Hepatocyte (in vitro differentiated cells): ENCODE results near the gene ADAM8. TPM values are rescaled to one million over a fixed set of nuclear protein-coding genes. Genes with fewer than 3 reads are reported as not detected.

Experiments
- DNase-seq: peaks from one replicate; pipeline ENCODE4 v3.0.0-alpha.2; 2016; ENCODE audit warnings: low spot score
- H2AFZ ChIP-seq: fragments of 200-600 bp; sonication (generic); 2 replicates; pipeline ENCODE4 v1.6.0; 2016; ENCODE audit warnings: antibody characterized with exemption, mild to moderate bottlenecking
- H3K27ac ChIP-seq: fragments of 200-600 bp; sonication (generic); 2 replicates; pipeline ENCODE4 v1.5.1; 2016; ENCODE audit warnings: mild to moderate bottlenecking
- H3K27me3 ChIP-seq: fragments of 200-600 bp; sonication (generic); 2 replicates; pipeline ENCODE4 v1.6.1; 2016
- H3K36me3 ChIP-seq: fragments of 200-600 bp; sonication (generic); replicated peaks from 2 replicates; pipeline ENCODE4 v1.5.1; 2016; ENCODE audit warnings: low read depth; ENCODE audit not compliant: insufficient read depth
- H3K4me1 ChIP-seq: fragments of 200-600 bp; sonication (generic); 2 replicates; pipeline ENCODE4 v1.5.1; 2016; ENCODE audit warnings: mild to moderate bottlenecking, moderate library complexity; ENCODE audit not compliant: insufficient read depth
- H3K4me2 ChIP-seq: fragments of 200-600 bp; sonication (generic); 2 replicates; pipeline ENCODE4 v1.6.0; 2016
- H3K4me3 ChIP-seq: fragments of 200-600 bp; sonication (generic); 2 replicates; pipeline ENCODE4 v1.5.1; 2016; ENCODE audit warnings: mild to moderate bottlenecking
- H3K79me2 ChIP-seq: fragments of 200-600 bp; sonication (generic); 2 replicates; pipeline ENCODE4 v1.6.0; 2017; ENCODE audit warnings: mild to moderate bottlenecking
- H3K9me2 ChIP-seq: fragments of 200-600 bp; sonication (generic); replicated peaks from 2 replicates; pipeline ENCODE4 v1.6.0; 2017; ENCODE audit warnings: mild to moderate bottlenecking; ENCODE audit not compliant: insufficient read depth
- H3K9me3 ChIP-seq: fragments of 200-600 bp; sonication (generic); 2 replicates; pipeline ENCODE4 v1.5.1; 2016; ENCODE audit warnings: low read depth, mild to moderate bottlenecking
- H4K20me1 ChIP-seq: fragments of 200-600 bp; sonication (generic); 2 replicates; pipeline ENCODE4 v1.6.0; 2016; ENCODE audit warnings: mild to moderate bottlenecking; ENCODE audit not compliant: insufficient read depth, poor library complexity, severe bottlenecking
- CTCF ChIP-seq: fragments of 200-600 bp; sonication (generic); IDR thresholded peaks from 2 replicates; pipeline ENCODE4 v1.5.1; 2016; ENCODE audit warnings: antibody characterized with exemption, mild to moderate bottlenecking; ENCODE audit not compliant: poor library complexity
- EZH2 ChIP-seq: fragments of 200-600 bp; sonication (generic); IDR thresholded peaks from 2 replicates; pipeline ENCODE4 v1.6.1; 2016; ENCODE audit warnings: antibody characterized with exemption, mild to moderate bottlenecking, borderline replicate concordance
- EZH2phosphoT487 ChIP-seq: fragments of 200-600 bp; sonication (generic); IDR thresholded peaks from one replicate; pipeline ENCODE4 v1.6.1; 2018; ENCODE audit warnings: antibody characterized with exemption, mild to moderate bottlenecking, low read depth, moderate library complexity; ENCODE audit not compliant: unreplicated experiment, severe bottlenecking
- WGBS: methylation state at CpG from one replicate; pipeline ENCODE4 v1.1.6; 2016; ENCODE audit warnings: low lambda C conversion rate; ENCODE audit errors: missing lambda C conversion rate; 5-methylcytosine and 5-hydroxymethylcytosine counted together
- polyA plus RNA-seq: library from polyadenylated mRNA; unstranded; fragments of >200 nt; fragmentation: Nextera tagmentation; extraction: Ambion mirVana; gene quantifications from 2 replicates; pipeline ENCODE4 v1.2.1, GENCODE V29; 2016
- total RNA-seq: library from RNA; depleted of rRNA; stranded (reverse); fragments of >200 nt; gene quantifications from 2 replicates; pipeline ENCODE4 v1.2.3, GENCODE V29; 2014

The ADAM8 gene
- total and polyA plus RNA-seq, 2 experiments from 2014 or later: 1.9 to 3.0 TPM

- H3K4me3 ChIP-seq: no peak within 1 kb of the TSS
Measured at GRCh38 chr10:133230044-133230361, 46.7 kb downstream of the ADAM8 start, which contains the start of gene UTF1. UTF1 (plus strand) TSS chr10:133230217; CDS start chr10:133230289, 72 bp downstream.

GRCh38 chr10:133229265-133230043 is 47.2 kb downstream of the ADAM8 start:
- 20% methylated on average over 39 of the region's 58 CpGs for WGBS
- Histone ChIP-seq H3K9me3 (no peaks in the 10 kb centered on the region), H3K36me3 (no peaks in the 10 kb centered on the region), H3K27ac (no peak overlapping the region), H3K4me3 (no peak overlapping the region), H3K79me2 (no peaks in the 10 kb centered on the region), H3K9me2 (no peaks in the 10 kb centered on the region), H3K4me1 (no peaks in the 10 kb centered on the region), H3K27me3 (peaks cover 66% of the 10 kb centered on the region), H3K4me2 (peak overlapping the region; percentile 68), H4K20me1 (no peaks in the 10 kb centered on the region), H2AFZ (no peak overlapping the region)
- no peak for DNase-seq
- TF ChIP-seq CTCF (no peak), EZH2 (peak; percentile 81)

More at GRCh38 chr10:133230044-133230361, 46.7 kb downstream of the ADAM8 start, which contains the start of gene UTF1:
- no peak for DNase-seq
- Histone ChIP-seq H3K9me3 (no peaks in the 10 kb centered on the region), H2AFZ (no peak within 1 kb of the TSS), H3K4me1 (no peaks in the 10 kb centered on the region), H3K9me2 (no peaks in the 10 kb centered on the region), H4K20me1 (no peaks in the 10 kb centered on the region), H3K27me3 (peaks cover 67% of the 10 kb centered on the region), H3K36me3 (no peaks in the 10 kb centered on the region), H3K4me2 (peak within 1 kb of the TSS; percentile 72), H3K27ac (no peak within 1 kb of the TSS), H3K79me2 (no peaks in the 10 kb centered on the region)
- WGBS: 0% methylated on average over 9 of the region's 49 CpGs
- TF ChIP-seq EZH2phosphoT487 (no peak), CTCF (no peak), EZH2 (no peak)

GRCh38 chr10:133227256-133227655 is 49.4 kb downstream of the ADAM8 start:
- H3K27ac ChIP-seq: no peak overlapping the region
- H3K27me3 ChIP-seq: peaks cover 45% of the 10 kb centered on the region
- no peak overlapping the region for H3K4me3 ChIP-seq
- H3K79me2 ChIP-seq: no peaks in the 10 kb centered on the region
- no peaks in the 10 kb centered on the region for H4K20me1 ChIP-seq
- H2AFZ ChIP-seq: no peak overlapping the region
- no peak for DNase-seq
- H3K4me2 ChIP-seq: no peak overlapping the region
- no peak for TF ChIP-seq EZH2phosphoT487
- TF ChIP-seq CTCF: no peak
- no peak for TF ChIP-seq EZH2
- no peaks in the 10 kb centered on the region for H3K4me1 ChIP-seq
- WGBS: 94% methylated on average over 10 of the region's 21 CpGs
- no peaks in the 10 kb centered on the region for H3K9me3 ChIP-seq
- no peaks in the 10 kb centered on the region for H3K36me3 ChIP-seq
- H3K9me2 ChIP-seq: no peaks in the 10 kb centered on the region
